Measurements from ENCODE around the gene TEDC2. TPM values are rescaled to one million over a fixed set of nuclear protein-coding genes. Genes with fewer than 3 reads are reported as not detected.

TEDC2 gene
- total and polyA plus RNA-seq, 2 of the 8 experiments (the other 6 are each of a cell fraction or from before 2014, with no cell fraction given), result 54.6 to 55.6 TPM

- H3K27ac ChIP-seq (ENCODE audit: low read depth, low read length), result no peak overlapping the region
- FAIRE-seq (no peak), DNase-seq (ENCODE audit: low read depth in 1 of 2, low spot score in 2 of 2) (peak in 1 of 2 experiments; percentile 59)
- H3K79me2 ChIP-seq (ENCODE audit: control insufficient read depth in 1 of 2, insufficient read depth in 2 of 2, low read length in 2 of 2), result no peaks in the 10 kb centered on the region
- peak overlapping the region; percentile 82; the same call in 1 of the 2 replicates for H2AK5ac ChIP-seq (ENCODE audit: low read depth, low read length)
- H3K56ac ChIP-seq (replicated peaks; ENCODE audit: insufficient read length, low read depth, low read length), result peak overlapping the region; percentile 73
- peak overlapping the region; percentile 96 for H4K91ac ChIP-seq (replicated peaks; ENCODE audit: insufficient read length, low read length)
- peaks cover 2 to 10% of the 10 kb centered on the region in 2 experiments for H4K20me1 ChIP-seq (replicated peaks in 1 of 2; ENCODE audit: control insufficient read depth in 1 of 2, insufficient read depth in 2 of 2, low read length in 2 of 2)
- peak overlapping the region in 1 of 4 experiments; percentile 69; a peak in 2 of 7 replicates for H3K9ac ChIP-seq (replicated peaks in 1 of 4; ENCODE audit: extremely low read depth in 1 of 4, low read depth in 3 of 4, low read length in 3 of 4)
- H3K27me3 ChIP-seq (replicated peaks in 1 of 4; ENCODE audit: control insufficient read depth in 3 of 4, extremely low read depth in 1 of 4, insufficient read depth in 3 of 4, low read length in 3 of 4), result peaks cover 24 to 55% (median 50%) of the 10 kb centered on the region in 4 experiments
- H2BK15ac ChIP-seq (ENCODE audit: low read length), result peak overlapping the region; percentile 92; the same call in 1 of the 2 replicates
- H2AFZ ChIP-seq (ENCODE audit: low read length), result no peak overlapping the region
- H3K36me3 ChIP-seq (ENCODE audit: control insufficient read depth in 2 of 4, insufficient read depth in 4 of 4, low read length in 3 of 4), result peaks cover 0 to 1% (median 0%) of the 10 kb centered on the region in 4 experiments; a peak in 1 of 8 replicates
- WGBS, 2 experiments (ENCODE audit: extremely low coverage in 1 of 2, insufficient coverage in 1 of 2, insufficient read length in 1 of 2, insufficient replicate concordance in 2 of 2, low coverage in 1 of 2, low lambda C conversion rate in 2 of 2, missing lambda C conversion rate in 1 of 2), result 32% methylated on average over 11 of the region's 14 CpGs; no CpG with 5 or more reads in 1 of the 2 experiments
- peak overlapping the region; percentile 35; the same call in 1 of the 2 replicates for H2BK5ac ChIP-seq (ENCODE audit: low read depth, low read length)
- H2BK12ac ChIP-seq (ENCODE audit: low read depth, low read length), result peak overlapping the region; percentile 80; the same call in 1 of the 2 replicates
- no peaks in the 10 kb centered on the region for H3K79me1 ChIP-seq (ENCODE audit: low read depth, low read length)
- peaks cover 15% of the 10 kb centered on the region; the same call in 1 of the 2 replicates for H3K23me2 ChIP-seq (ENCODE audit: low read depth, low read length)
- peak overlapping the region; percentile 36 to 73 (median 44) for H3K4me3 ChIP-seq (ENCODE audit: extremely low read depth in 1 of 4, insufficient read depth in 2 of 4, low read depth in 3 of 4, low read length in 4 of 4)
- H3K4me1 ChIP-seq (replicated peaks in 1 of 4; ENCODE audit: control insufficient read depth in 3 of 4, insufficient read depth in 4 of 4, low read length in 3 of 4), result peaks cover 0 to 41% (median 30%) of the 10 kb centered on the region in 4 experiments; a peak in 6 of 7 replicates
- H3K23ac ChIP-seq (ENCODE audit: insufficient read length), result no peak overlapping the region
- no peak for TF ChIP-seq SRF (IDR thresholded peaks at IDR 0.05; ENCODE audit: low read depth, low read length)
- no peak for TF ChIP-seq CHD1 (IDR thresholded peaks at IDR 0.05; ENCODE audit: low read depth, low read length)
- TF ChIP-seq RBBP5 (IDR thresholded peaks at IDR 0.05; ENCODE audit: borderline replicate concordance, low read depth, low read length), result no peak
- TF ChIP-seq E2F6 (IDR thresholded peaks at IDR 0.05), result no peak
- 0 out of 2 replicates have a peak, but pooled peaks have one; percentile 17 for TF ChIP-seq TAF1 (IDR thresholded peaks at IDR 0.05; ENCODE audit: low read depth, low read length)
- TF ChIP-seq CHD2 (IDR thresholded peaks at IDR 0.05; ENCODE audit: low read length), result no peak
- H3K9me3 ChIP-seq (ENCODE audit: insufficient read depth in 2 of 2, low read depth in 1 of 2, low read length in 1 of 2), result no peaks in the 10 kb centered on the region
- no peak overlapping the region for H2BK120ac ChIP-seq (replicated peaks; ENCODE audit: low read depth, low read length)
- peak overlapping the region; percentile 50 for H4K5ac ChIP-seq (ENCODE audit: insufficient read length, low read depth, low read length)
- POLR2A ChIA-PET (ENCODE audit: partially characterized antibody), result interaction anchor here (0.7 to 2.8 kb wide), 16 partner anchors 10 to 280 kb away, joined by 3 to 21 read pairs (median 4); partner anchors contain the start of genes AMDHD2, ATP6V0C, ECI1 and TEDC2
- H3K4ac ChIP-seq (replicated peaks; ENCODE audit: insufficient read length, low read depth, low read length), result peak overlapping the region; percentile 98
- peak overlapping the region; percentile 97 for H4K8ac ChIP-seq (ENCODE audit: extremely low read depth, insufficient read depth, low read length)
- CTCF ChIA-PET (ENCODE audit: partially characterized antibody), result interaction anchor here (0.7 to 4.0 kb wide), 5 partner anchors 8 to 39 kb away, joined by 3 to 15 read pairs (median 5); partner anchors contain the start of gene TEDC2
- H3K4me2 ChIP-seq (ENCODE audit: insufficient read depth in 1 of 2, low read depth in 2 of 2, low read length in 2 of 2), result peak overlapping the region; percentile 88 to 94
- peak overlapping the region; percentile 82; the same call in 1 of the 2 replicates for H2BK20ac ChIP-seq (ENCODE audit: low read length)
- H3K14ac ChIP-seq (ENCODE audit: insufficient read length), result no peak overlapping the region
- H3K18ac ChIP-seq (ENCODE audit: extremely low read depth, low read length), result peak overlapping the region; percentile 98
Observed at GRCh38 chr16:2468725-2469398, 9.0 kb downstream of the TEDC2 start.
